A549 (cell line): ENCODE results near the gene CLIC4.

ENCODE experiments used
- CBX2 ChIP-seq: fragments of 200-600 bp; sonication (generic); IDR thresholded peaks from 2 replicates; pipeline ENCODE4 v1.6.1; 2016; ENCODE audit warnings: low read depth, mild to moderate bottlenecking, borderline replicate concordance
- CHD4 ChIP-seq: fragments of 200-600 bp; sonication (generic); IDR thresholded peaks from 2 replicates; pipeline ENCODE4 v1.6.1; 2016; ENCODE audit warnings: antibody characterized with exemption, mild to moderate bottlenecking, borderline replicate concordance
- CTCF ChIP-seq: fragments of >200 bp; sonication (Bioruptor Twin); formaldehyde crosslinking; IDR thresholded peaks from 3 replicates; pipeline ENCODE4 v1.5.1; 2016
- HOXA7 ChIP-seq: fragments of 250-450 bp; sonication (Bioruptor Pico); IDR thresholded peaks from 2 replicates; pipeline ENCODE4 v1.5.0; 2020; ENCODE audit warnings: mild to moderate bottlenecking, moderate library complexity
- JUNB ChIP-seq: fragments of >200 bp; sonication (Bioruptor Twin); formaldehyde crosslinking; IDR thresholded peaks from 2 replicates; pipeline ENCODE4 v1.6.1; 2016
- MAZ ChIP-seq: fragments of 150-350 bp; IDR thresholded peaks from 2 replicates; pipeline ENCODE4 v1.6.1; 2014; ENCODE audit warnings: antibody characterized with exemption, low read depth, low read length, borderline replicate concordance
- POLR2A ChIP-seq: IDR thresholded peaks from 2 replicates; pipeline ENCODE4 v1.6.1; 2012; ENCODE audit warnings: mild to moderate bottlenecking, low read length
- RCOR1 ChIP-seq: fragments of 150-350 bp; IDR thresholded peaks from 2 replicates; pipeline ENCODE4 v1.6.1; 2014; ENCODE audit warnings: antibody characterized with exemption, low read length, low read depth
- REST ChIP-seq: fragments of 200-600 bp; sonication (generic); IDR thresholded peaks from 2 replicates; pipeline ENCODE4 v1.6.1; 2016; ENCODE audit warnings: antibody characterized with exemption, mild to moderate bottlenecking, moderate library complexity

- no peak for TF ChIP-seq CHD4
- no peak for TF ChIP-seq CTCF
- no peak for TF ChIP-seq POLR2A
- no peak for TF ChIP-seq CBX2
- no peak for TF ChIP-seq MAZ
- no peak for TF ChIP-seq HOXA7 (CRISPR knock-in tag)
- no peak for TF ChIP-seq JUNB
- TF ChIP-seq REST, result no peak
- no peak for TF ChIP-seq RCOR1
Observed at GRCh38 chr1:24875257-24875656, 130.0 kb downstream of the CLIC4 start.
